Tracheal epithelial cell (primary cell): ENCODE results near the gene PSKH1. TPM values are rescaled to one million over a fixed set of nuclear protein-coding genes. Genes with fewer than 3 reads are reported as not detected.

ENCODE experiments used
- total RNA-seq: library from RNA; depleted of rRNA; stranded (reverse); fragments of >200 nt; gene quantifications from 2 replicates; pipeline ENCODE4 v1.2.1, GENCODE V29; 2014

The PSKH1 gene
- total RNA-seq, result 8.2 and 13.6 TPM in 2 replicates

DNA sequence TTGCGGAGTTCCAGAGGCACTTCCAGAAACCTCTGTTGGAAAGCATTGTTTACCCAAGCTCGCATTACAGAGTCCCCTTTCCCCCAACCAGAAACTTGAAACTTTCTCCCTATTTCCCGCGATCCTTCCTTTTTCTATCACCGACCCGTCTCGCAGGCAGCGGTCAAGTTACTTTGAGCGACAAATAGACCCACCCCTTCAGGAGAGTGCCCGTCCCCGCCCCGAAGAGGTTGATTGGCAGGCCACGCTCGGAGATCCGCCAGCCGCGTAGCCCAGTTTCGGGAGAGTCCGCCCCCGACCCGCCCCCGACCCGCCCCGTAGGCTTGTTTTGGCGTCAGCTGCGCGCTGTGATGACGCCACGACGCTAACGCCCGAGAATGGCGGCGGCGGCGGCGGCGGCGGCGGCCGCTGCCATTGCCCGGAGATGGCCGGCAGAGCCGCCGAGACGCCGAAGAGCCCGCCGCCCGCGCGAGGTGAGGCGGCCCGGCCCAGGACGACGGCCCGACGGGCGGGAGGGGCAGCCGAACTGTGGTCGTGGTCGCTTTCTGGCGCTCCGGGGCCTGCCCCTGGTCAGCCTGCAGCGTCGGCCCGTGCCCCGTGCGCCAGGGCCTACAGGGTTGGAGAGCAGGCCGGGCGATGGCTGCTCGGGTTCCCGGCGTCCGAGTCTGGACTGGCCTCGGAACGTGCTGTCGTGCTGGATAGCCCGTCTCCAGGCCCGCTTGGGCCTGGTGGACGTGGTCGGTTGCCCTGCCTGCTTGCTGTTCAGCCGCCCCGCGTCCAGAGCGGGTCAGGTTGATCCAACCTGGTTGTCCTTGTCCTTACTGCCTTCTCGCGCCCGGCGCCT is at the start of gene PSKH1:
Gene PSKH1, plus strand, starts transcription at position 356 of the 844 bp plus-strand sequence. CDS start 15,496 bp downstream, outside the sequence.

GRCh38 chr16:67846320-67847063 is 46.6 kb upstream of the PSKH1 start, which contains the start of gene NUTF2:
Gene NUTF2, plus strand, starts transcription at chr16:67846933. Its CDS starts 18,198 bp downstream, at chr16:67865131.

GRCh38 chr16:67847064-67847861 is 45.8 kb upstream of the PSKH1 start, which contains the start of gene CENPT:
Gene CENPT, minus strand, starts transcription at chr16:67847693. Its CDS starts 13,834 bp downstream, at chr16:67833859.

DNA sequence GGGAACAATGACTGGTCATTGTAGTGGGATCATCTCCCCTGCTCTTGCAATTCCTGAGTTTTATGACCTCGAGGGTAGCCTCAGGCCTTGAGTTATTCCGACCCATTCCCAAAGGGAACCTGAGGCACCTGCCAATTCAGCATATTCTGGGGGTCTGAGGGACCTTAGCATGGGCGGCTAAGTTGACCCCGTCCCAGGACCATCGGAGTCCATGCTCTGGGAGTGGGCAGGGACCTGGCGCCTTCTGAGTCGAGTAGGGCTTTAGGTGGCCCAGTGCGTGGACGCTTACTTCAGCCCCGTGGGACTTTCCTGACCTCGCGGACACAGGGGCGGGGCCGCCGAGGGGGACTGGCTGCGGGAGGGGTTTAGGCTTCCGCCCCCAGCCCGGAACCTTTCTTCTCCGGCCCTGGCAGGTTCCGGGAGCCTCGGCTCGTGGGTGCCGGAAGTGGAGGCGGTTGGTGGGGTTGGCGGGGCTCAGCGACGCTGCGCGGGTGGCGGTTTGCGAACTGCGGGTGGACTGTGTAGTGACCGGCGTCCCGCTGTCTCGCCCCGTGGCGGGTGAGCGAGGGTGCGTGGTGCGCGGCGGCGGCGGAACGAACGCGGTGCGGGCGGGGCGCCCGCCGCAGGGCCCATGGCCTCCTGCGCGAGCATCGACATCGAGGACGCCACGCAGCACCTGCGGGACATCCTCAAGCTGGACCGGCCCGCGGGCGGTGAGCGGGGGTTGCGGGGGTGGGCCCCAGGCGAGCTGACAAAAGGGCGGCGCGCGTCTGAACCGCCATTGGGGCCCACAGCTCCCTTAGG is 20.2 kb upstream of the PSKH1 start, which contains the start of gene EDC4:
Gene EDC4, plus strand, starts transcription at position 422 of the 804 bp plus-strand sequence. Its CDS starts 210 bp downstream, at position 632.

DNA sequence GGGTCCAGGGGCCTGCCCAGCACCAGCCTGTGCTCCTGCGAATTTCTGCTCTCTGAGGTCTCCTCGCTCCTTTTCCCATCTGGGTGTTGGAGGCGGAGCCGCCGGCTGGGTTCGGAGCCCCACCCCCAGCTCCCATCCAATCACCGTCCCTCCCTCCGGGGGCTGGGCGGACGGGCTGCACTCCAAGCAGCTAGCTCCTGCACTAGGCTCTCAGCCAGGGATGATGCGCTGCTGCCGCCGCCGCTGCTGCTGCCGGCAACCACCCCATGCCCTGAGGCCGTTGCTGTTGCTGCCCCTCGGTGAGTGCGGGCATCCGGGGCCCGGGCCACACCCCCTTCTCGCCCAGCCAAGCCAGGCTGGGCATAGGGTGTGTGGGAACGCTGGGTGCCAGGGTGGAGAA is 8.4 kb upstream of the PSKH1 start, which contains the start of gene NRN1L:
Gene NRN1L, plus strand, starts transcription at position 202 of the 400 bp plus-strand sequence. Its CDS starts 19 bp downstream, at position 221.

GRCh38 chr16:67931712-67932461 is 38.8 kb downstream of the PSKH1 start, which contains the start of gene CTRL:
Gene CTRL, minus strand, starts transcription at chr16:67931862. Its CDS starts 10 bp downstream, at chr16:67931852.

DNA sequence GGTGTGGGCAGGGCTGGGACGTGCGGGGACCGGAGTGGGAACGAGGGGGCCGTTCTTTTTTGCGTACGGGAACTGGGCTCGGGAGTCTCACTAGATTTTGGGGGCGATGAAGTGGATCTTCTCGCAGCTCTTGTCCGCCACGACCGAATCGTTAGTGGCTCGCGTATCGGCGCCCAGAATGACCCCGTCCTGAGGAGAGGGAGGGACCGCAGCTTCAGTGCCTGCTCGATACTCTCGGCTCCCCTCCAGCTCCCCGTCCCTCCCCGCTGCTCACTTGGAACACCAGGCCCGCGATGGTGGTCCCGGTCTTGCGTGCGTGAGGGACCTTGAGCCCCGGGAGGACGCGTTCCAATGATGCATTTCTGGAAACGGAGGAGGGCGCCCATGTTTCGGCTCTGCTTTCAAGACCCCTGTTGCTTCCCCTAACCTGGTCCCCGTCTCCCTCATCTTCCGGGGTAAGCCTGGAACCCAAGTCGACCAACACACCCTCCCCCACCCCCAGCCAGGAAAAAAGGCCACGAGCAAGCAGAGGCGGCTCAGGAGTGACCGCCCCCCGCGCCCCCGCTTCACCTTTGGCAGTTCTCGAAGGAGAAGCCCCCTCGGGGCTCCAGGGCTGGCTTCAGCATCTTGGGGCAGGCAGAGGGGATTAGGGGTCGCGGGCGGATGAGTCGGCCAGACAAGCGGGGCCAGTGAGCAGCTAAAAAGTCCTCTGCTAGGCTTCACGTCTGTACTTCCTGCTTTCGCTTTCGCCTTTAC is 43.2 kb downstream of the PSKH1 start, which contains the start of gene PSMB10:
Gene PSMB10, minus strand, starts transcription at position 727 of the 756 bp plus-strand sequence. Its CDS starts 101 bp downstream, at position 626.

GRCh38 chr16:67943619-67944504 is 50.8 kb downstream of the PSKH1 start, which contains the start of gene LCAT:
Gene LCAT, minus strand, starts transcription at chr16:67944120. Its CDS starts 19 bp downstream, at chr16:67944101.

GRCh38 chr16:67968400-67969253 is 75.6 kb downstream of the PSKH1 start, which contains the start of gene SLC12A4:
Gene SLC12A4, minus strand, starts transcription at chr16:67968637. Its CDS starts 84 bp downstream, at chr16:67968553.

Other genes starting within 250 kb of the PSKH1 start
- gene CARMIL2, start 248.1 kb upstream of the PSKH1 start, total RNA-seq, result 0.24 TPM in 1 of 2 replicates, not detected in the other
- 15.2 and 17.1 TPM in 2 replicates for gene ACD, start 233.0 kb upstream of the PSKH1 start, total RNA-seq
- gene PARD6A, start 232.3 kb upstream of the PSKH1 start, total RNA-seq, result 1.9 and 2.7 TPM in 2 replicates
- 12.5 and 18.3 TPM in 2 replicates for gene ENKD1, start 226.5 kb upstream of the PSKH1 start, total RNA-seq
- 0.85 and 1.7 TPM in 2 replicates for gene C16orf86, start 226.4 kb upstream of the PSKH1 start, total RNA-seq
- 13.4 and 19.5 TPM in 2 replicates for gene GFOD2, start 173.9 kb upstream of the PSKH1 start, total RNA-seq
- gene RANBP10, start 86.7 kb upstream of the PSKH1 start, total RNA-seq, result 3.2 and 3.4 TPM in 2 replicates
- 0.85 TPM in 1 of 2 replicates, not detected in the other for gene TSNAXIP1, start 86.4 kb upstream of the PSKH1 start, total RNA-seq
- gene THAP11, start 50.9 kb upstream of the PSKH1 start, total RNA-seq, result 33.5 and 58.0 TPM in 2 replicates
- 120 and 223 TPM in 2 replicates for gene NUTF2, start 46.3 kb upstream of the PSKH1 start, total RNA-seq
- gene CENPT, start 45.6 kb upstream of the PSKH1 start, total RNA-seq, result 8.1 and 19.8 TPM in 2 replicates
- 37.9 and 48.0 TPM in 2 replicates for gene EDC4, start 20.2 kb upstream of the PSKH1 start, total RNA-seq
- gene NRN1L, start 8.4 kb upstream of the PSKH1 start, total RNA-seq, result 1.7 TPM in 1 of 2 replicates, not detected in the other
- 0.24 TPM in 1 of 2 replicates, not detected in the other for gene CTRL, start 38.6 kb downstream of the PSKH1 start, total RNA-seq
- gene PSMB10, start 43.6 kb downstream of the PSKH1 start, total RNA-seq, result 19.2 and 61.2 TPM in 2 replicates
- 1.4 and 3.2 TPM in 2 replicates for gene LCAT, start 50.9 kb downstream of the PSKH1 start, total RNA-seq
- 22.2 and 41.4 TPM in 2 replicates for gene SLC12A4, start 75.4 kb downstream of the PSKH1 start, total RNA-seq
- not detected in 2 replicates for gene DPEP3, start 87.2 kb downstream of the PSKH1 start, total RNA-seq
- gene DPEP2, start 106.2 kb downstream of the PSKH1 start, total RNA-seq, result under 0.01 TPM in 1 of 2 replicates, not detected in the other
- gene DPEP2NB, start 122.7 kb downstream of the PSKH1 start, total RNA-seq, result not detected in 2 replicates
- 14.3 and 14.5 TPM in 2 replicates for gene DDX28, start 130.0 kb downstream of the PSKH1 start, total RNA-seq
- gene DUS2, start 130.0 kb downstream of the PSKH1 start, total RNA-seq, result 17.7 and 19.8 TPM in 2 replicates
- gene NFATC3, start 192.1 kb downstream of the PSKH1 start, total RNA-seq, result 4.6 and 11.7 TPM in 2 replicates